IMR-90 (cell line): ENCODE measurements around the gene TSPEAR. TPM values are rescaled to one million over a fixed set of nuclear protein-coding genes. Genes with fewer than 3 reads are reported as not detected.

ENCODE experiments used
- ATAC-seq: fragments of 200-7000 bp; cut with Tn5 transposase; 2 replicates; pipeline ENCODE4 v1.9.1; 2020; ENCODE audit warnings: low read depth, mild to moderate bottlenecking, moderate library complexity
- BruUV-seq: library from RNA; stranded (reverse); fragments of 400-500 nt; replicated peaks from 2 replicates; lab custom pipeline; 2021; lab: Mats Ljungman, UMichigan
- CTCF ChIA-PET: fragments of 300-600 bp; formaldehyde crosslinking; extraction: SDS; loops from one replicate; lab custom pipeline; 2021; ENCODE audit warnings: antibody characterized with exemption; lab: Yijun Ruan, JAX
- POLR2A ChIA-PET: fragments of 300-600 bp; sonication (Branson Sonifier 250); formaldehyde crosslinking; loops from one replicate; lab custom pipeline; 2022; ENCODE audit warnings: antibody characterized with exemption; ENCODE audit not compliant: unreplicated experiment; lab: Charles Lee
- DNase-seq: peaks from one replicate; pipeline ENCODE4 v3.0.0; 2013
- H2AFZ ChIP-seq: replicated peaks from 2 replicates; pipeline ENCODE3; 2013; ENCODE audit warnings: low read length, mild to moderate bottlenecking; ENCODE audit not compliant: poor library complexity
- H2AK5ac ChIP-seq: 2 replicates; pipeline ENCODE4 v1.6.1; 2013; ENCODE audit warnings: low read depth, low read length, inconsistent platforms
- H2AK9ac ChIP-seq: replicated peaks from 2 replicates; pipeline ENCODE3; 2013; ENCODE audit warnings: mild to moderate bottlenecking, low read depth, low read length, moderate library complexity; ENCODE audit not compliant: poor library complexity
- H2BK120ac ChIP-seq: 2 replicates; pipeline ENCODE4 v1.6.1; 2013; ENCODE audit warnings: low read depth, low read length, inconsistent platforms
- H2BK15ac ChIP-seq: 3 replicates; pipeline ENCODE4 v1.6.1; 2013; ENCODE audit warnings: low read depth, low read length, inconsistent platforms
- H2BK20ac ChIP-seq: 2 replicates; pipeline ENCODE4 v1.6.1; 2013; ENCODE audit warnings: low read depth, mild to moderate bottlenecking, inconsistent platforms, low read length, moderate library complexity
- H2BK5ac ChIP-seq: 2 replicates; pipeline ENCODE4 v1.6.1; 2013; ENCODE audit warnings: mild to moderate bottlenecking, low read depth, low read length, inconsistent platforms; ENCODE audit not compliant: poor library complexity, severe bottlenecking
- H3K14ac ChIP-seq: replicated peaks from 2 replicates; pipeline ENCODE4 v1.6.1; 2013; ENCODE audit warnings: low read depth, low read length, inconsistent platforms
- H3K18ac ChIP-seq: 2 replicates; pipeline ENCODE4 v1.6.1; 2013; ENCODE audit warnings: low read depth, low read length, control low read depth
- H3K23ac ChIP-seq: 2 replicates; pipeline ENCODE4 v1.6.1; 2013; ENCODE audit warnings: low read depth, low read length, inconsistent platforms
- H3K27ac ChIP-seq: 2 replicates; pipeline ENCODE4 v1.5.1; 2013; ENCODE audit warnings: mild to moderate bottlenecking, control low read depth, low read length; ENCODE audit not compliant: insufficient read depth
- H3K27me3 ChIP-seq: 2 replicates; pipeline ENCODE4 v1.6.1; 2013; ENCODE audit warnings: low read length; ENCODE audit not compliant: control insufficient read depth, insufficient read depth
- H3K36me3 ChIP-seq: 2 replicates; pipeline ENCODE4 v1.6.1; 2013; ENCODE audit warnings: low read length, mixed read lengths; ENCODE audit not compliant: control insufficient read depth, insufficient read depth
- H3K4ac ChIP-seq: 2 replicates; pipeline ENCODE4 v1.6.1; 2013; ENCODE audit warnings: low read depth, low read length, inconsistent platforms
- H3K4me1 ChIP-seq: 2 replicates; pipeline ENCODE4 v1.6.1; 2013; ENCODE audit warnings: low read length, mixed read lengths; ENCODE audit not compliant: control insufficient read depth, insufficient read depth
- H3K4me2 ChIP-seq: 2 replicates; pipeline ENCODE4 v1.6.1; 2013; ENCODE audit warnings: low read depth, mild to moderate bottlenecking, control low read depth, low read length, moderate library complexity
- H3K4me3 ChIP-seq: 2 replicates; pipeline ENCODE4 v1.5.1; 2013; ENCODE audit warnings: low read depth, mild to moderate bottlenecking, control low read depth, low read length, moderate library complexity; ENCODE audit not compliant: insufficient read depth
- H3K56ac ChIP-seq: 2 replicates; pipeline ENCODE4 v1.6.1; 2013; ENCODE audit warnings: low read length, inconsistent platforms; ENCODE audit not compliant: insufficient read depth; ENCODE audit errors: extremely low read depth
- H3K79me1 ChIP-seq, 2 experiments: 2 replicates each; pipeline ENCODE4 v1.6.1; 2013; ENCODE audit warnings: low read length in 2 of 2, inconsistent platforms in 1 of 2, low read depth in 1 of 2
- H3K9ac ChIP-seq: 2 replicates; pipeline ENCODE4 v1.6.1; 2013; ENCODE audit warnings: low read depth, low read length, control low read depth
- H3K9me1 ChIP-seq: 2 replicates; pipeline ENCODE4 v1.6.1; 2013; ENCODE audit warnings: low read length, inconsistent platforms; ENCODE audit not compliant: insufficient read depth
- H3K9me3 ChIP-seq: 2 replicates; pipeline ENCODE4 v1.6.1; 2013; ENCODE audit warnings: low read length; ENCODE audit not compliant: control insufficient read depth, insufficient read depth
- H4K20me1 ChIP-seq: 2 replicates; pipeline ENCODE4 v1.6.1; 2013; ENCODE audit warnings: low read length, inconsistent platforms; ENCODE audit not compliant: insufficient read depth
- H4K5ac ChIP-seq: 2 replicates; pipeline ENCODE4 v1.6.1; 2013; ENCODE audit warnings: mild to moderate bottlenecking, low read depth, low read length, control low read depth
- H4K8ac ChIP-seq, 2 experiments: 2 replicates each; pipeline ENCODE4 v1.6.1; 2013; ENCODE audit warnings: low read depth in 2 of 2, low read length in 2 of 2, control low read depth in 1 of 2, inconsistent platforms in 1 of 2
- H4K91ac ChIP-seq: 2 replicates; pipeline ENCODE4 v1.6.1; 2013; ENCODE audit warnings: low read depth, low read length, inconsistent platforms; ENCODE audit not compliant: insufficient read depth
- BHLHE40 ChIP-seq: fragments of 150-350 bp; IDR thresholded peaks from 2 replicates; pipeline ENCODE4 v1.6.1; 2016; ENCODE audit warnings: mild to moderate bottlenecking, low read depth, low read length
- CEBPB ChIP-seq: IDR thresholded peaks from 2 replicates; pipeline ENCODE4 v1.6.1; 2012; ENCODE audit warnings: low read depth, low read length, improper control_type of control experiment
- FOS ChIP-seq: fragments of 150-350 bp; IDR thresholded peaks from 2 replicates; pipeline ENCODE4 v1.6.1; 2016; ENCODE audit warnings: low read depth, low read length
- MAFK ChIP-seq: IDR thresholded peaks from 2 replicates; pipeline ENCODE4 v1.6.1; 2012; ENCODE audit warnings: low read depth, low read length, improper control_type of control experiment
- MXI1 ChIP-seq: IDR thresholded peaks from 2 replicates; pipeline ENCODE4 v1.6.1; 2012; ENCODE audit warnings: low read depth, mild to moderate bottlenecking, low read length, moderate library complexity, borderline replicate concordance
- POLR2A ChIP-seq: IDR thresholded peaks from 2 replicates; pipeline ENCODE4 v1.6.1; 2012; ENCODE audit warnings: mild to moderate bottlenecking, low read depth, low read length
- RAD21 ChIP-seq: IDR thresholded peaks from 2 replicates; pipeline ENCODE4 v1.6.1; 2012; ENCODE audit warnings: low read length, improper control_type of control experiment
- RCOR1 ChIP-seq: IDR thresholded peaks from 2 replicates; pipeline ENCODE4 v1.6.1; 2012; ENCODE audit warnings: mild to moderate bottlenecking, low read length, improper control_type of control experiment; ENCODE audit not compliant: insufficient replicate concordance
- RFX5 ChIP-seq: IDR thresholded peaks from 2 replicates; pipeline ENCODE4 v1.8.0; 2012; ENCODE audit warnings: low read depth, mild to moderate bottlenecking, low read length, moderate library complexity
- WGBS, 2 experiments: methylation state at CpG; one replicate each; pipeline versions ENCODE4 v1.1.5 to v1.1.7; 2013; ENCODE audit warnings: missing lambda C conversion rate in 2 of 2; ENCODE audit not compliant: insufficient read length in 1 of 2; ENCODE audit errors: extremely low coverage in 2 of 2; 5-methylcytosine and 5-hydroxymethylcytosine counted together
- dilution Hi-C: fragments of 300-500 bp; cut with HindIII; formaldehyde crosslinking; loops from one replicate; pipeline ENCODE4 v1.14.3; 2018; ENCODE audit warnings: low sequenced_read_pairs; ENCODE audit not compliant: unreplicated experiment
- in situ Hi-C: fragments of 300-500 bp; cut with MboI; formaldehyde crosslinking; loops from 3 replicates; pipeline ENCODE4 v1.14.3; 2019; ENCODE audit warnings: low sequenced_read_pairs, inconsistent platforms, mixed read lengths
- intact Hi-C: fragments of 100-400 bp; cut with micrococcal nuclease; formaldehyde crosslinking; loops from 2 replicates; pipeline ENCODE4 v1.10.0; 2022
- polyA plus RNA-seq, 3 experiments: library from polyadenylated mRNA; depleted of rRNA; stranded (reverse); fragments of >200 nt; gene quantifications; 2 replicates each; pipeline ENCODE4 v1.2.3, GENCODE V29; 2012; ENCODE audit warnings: low replicate concordance in 1 of 3
- total RNA-seq: library from RNA; depleted of rRNA; stranded (reverse); fragments of >200 nt; gene quantifications from 2 replicates; pipeline ENCODE4 v1.2.3, GENCODE V29; 2012

The TSPEAR gene
- total and polyA plus RNA-seq, 2 of the 4 experiments (the other 2 are of a cell fraction), result not detected

GRCh38 chr21:44530221-44530902, 181.0 kb downstream of the TSPEAR start:
- H2AK5ac ChIP-seq, result no peak overlapping the region
- H3K4me2 ChIP-seq, result no peak overlapping the region
- H3K9ac ChIP-seq, result no peak overlapping the region
- dilution Hi-C loops, result no loop called here
- TF ChIP-seq RFX5, result no peak
- no peak for TF ChIP-seq RAD21
- no peak for TF ChIP-seq BHLHE40
- TF ChIP-seq MXI1, result no peak
- TF ChIP-seq POLR2A, result no peak
- TF ChIP-seq RCOR1, result no peak
- TF ChIP-seq FOS, result no peak
- TF ChIP-seq CEBPB, result no peak
- TF ChIP-seq MAFK, result no peak
- no TSS peak for BruUV-seq
- in situ Hi-C loops, result no loop called here
- H3K27ac ChIP-seq, result no peak overlapping the region
- no peak overlapping the region for H3K18ac ChIP-seq
- CTCF ChIA-PET, result no interaction called here
- no peak overlapping the region for H2BK15ac ChIP-seq
- WGBS, 2 experiments, result 29% methylated on average over 2 of the region's 7 CpGs; no CpG with 5 or more reads in 1 of the 2 experiments
- H3K23ac ChIP-seq, result no peak overlapping the region
- H3K14ac ChIP-seq, result no peak overlapping the region
- H2BK20ac ChIP-seq, result no peak overlapping the region
- no peak overlapping the region for H4K91ac ChIP-seq
- no peak overlapping the region for H2BK5ac ChIP-seq
- no peak overlapping the region for H4K8ac ChIP-seq
- no peaks in the 10 kb centered on the region for H3K79me1 ChIP-seq
- no peaks in the 10 kb centered on the region for H3K9me1 ChIP-seq
- no peaks in the 10 kb centered on the region for H4K20me1 ChIP-seq
- intact Hi-C loops, result no loop called here
- no peak overlapping the region for H3K56ac ChIP-seq
- ATAC-seq, result no peak
- no peaks in the 10 kb centered on the region for H3K27me3 ChIP-seq
- H3K9me3 ChIP-seq, result peaks cover 22% of the 10 kb centered on the region; the same call in 1 of the 2 replicates
- DNase-seq, result no peak
- POLR2A ChIA-PET, result no interaction called here
- H2BK120ac ChIP-seq, result no peak overlapping the region
- no peak overlapping the region for H3K4me3 ChIP-seq
- no peaks in the 10 kb centered on the region for H3K4me1 ChIP-seq
- no peak overlapping the region for H3K4ac ChIP-seq
- no peak overlapping the region for H2AFZ ChIP-seq
- no peaks in the 10 kb centered on the region for H3K36me3 ChIP-seq
- no peak overlapping the region for H2AK9ac ChIP-seq
- H4K5ac ChIP-seq, result no peak overlapping the region
